Chondrocyte (in vitro differentiated cells): ENCODE data around the gene FBXL20. TPM values are rescaled to one million over a fixed set of nuclear protein-coding genes. Genes with fewer than 3 reads are reported as not detected.
"Not testable (repeated sequence)": the region's sequence is repeated elsewhere in the genome, so short reads cannot be mapped to it uniquely, and the experiment has no call there.

Experiments
- DNase-seq: peaks from one replicate; pipeline ENCODE4 v3.0.0; 2021; ENCODE audit warnings: mixed read lengths, low spot score
- H3K27ac Mint-ChIP-seq: one replicate; pipeline ENCODE4 v1.8.0; 2021; ENCODE audit warnings: mild to moderate bottlenecking, moderate library complexity, mixed read lengths; ENCODE audit not compliant: unreplicated experiment
- H3K27me3 Mint-ChIP-seq: 2 replicates; pipeline ENCODE4 v1.8.0; 2021; ENCODE audit warnings: low read depth, mixed read lengths
- H3K36me3 Mint-ChIP-seq: 2 replicates; pipeline ENCODE4 v1.8.0; 2021; ENCODE audit warnings: low read depth, mixed read lengths
- H3K4me1 Mint-ChIP-seq: 2 replicates; pipeline ENCODE4 v1.8.0; 2021; ENCODE audit warnings: low read depth, mild to moderate bottlenecking, mixed read lengths
- H3K4me3 Mint-ChIP-seq: one replicate; pipeline ENCODE4 v1.8.0; 2021; ENCODE audit warnings: mild to moderate bottlenecking, moderate library complexity, mixed read lengths; ENCODE audit not compliant: unreplicated experiment
- H3K9me3 Mint-ChIP-seq: 2 replicates; pipeline ENCODE4 v1.8.0; 2021; ENCODE audit warnings: low read depth, mixed read lengths
- total RNA-seq: library from RNA; stranded (reverse); gene quantifications from 3 replicates; pipeline ENCODE4 v1.2.1, GENCODE V29; 2021
- TF ChIP-seq, protein P1 (sequence below): fragments of 200-600 bp; sonication (generic); IDR thresholded peaks from 2 replicates; pipeline ENCODE4 v1.5.0; 2021; ENCODE audit warnings: antibody characterized with exemption, mild to moderate bottlenecking, moderate library complexity

Gene FBXL20
- total RNA-seq, 1 donor from 2014 or later: 21.8 TPM

DNA sequence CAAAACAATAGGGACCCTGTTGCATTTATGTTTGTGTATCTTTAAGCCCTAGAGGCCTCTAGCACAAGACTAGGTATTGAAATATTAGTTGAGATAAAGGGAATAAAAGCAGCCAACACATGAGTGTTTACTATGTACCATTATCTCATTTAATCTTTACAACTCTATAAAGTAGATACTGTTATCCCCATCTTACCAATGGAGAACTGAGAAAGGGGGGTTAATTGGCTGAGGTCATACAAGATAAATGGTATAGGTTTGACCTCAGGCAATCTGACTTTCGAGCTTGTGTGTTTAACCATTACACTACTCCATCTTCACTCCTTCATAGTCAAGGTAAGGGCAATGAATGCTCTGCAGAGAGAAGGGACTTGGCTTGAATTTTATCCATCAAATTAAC, 149.4 kb downstream of the FBXL20 start:
- Mint-ChIP-seq H3K27ac (no peak overlapping the region), H3K36me3 (peaks cover 19% of the 10 kb centered on the region), H3K27me3 (no peaks in the 10 kb centered on the region), H3K4me1 (no peaks in the 10 kb centered on the region), H3K9me3 (no peaks in the 10 kb centered on the region), H3K4me3 (no peak overlapping the region)
- TF ChIP-seq, protein P1, sequence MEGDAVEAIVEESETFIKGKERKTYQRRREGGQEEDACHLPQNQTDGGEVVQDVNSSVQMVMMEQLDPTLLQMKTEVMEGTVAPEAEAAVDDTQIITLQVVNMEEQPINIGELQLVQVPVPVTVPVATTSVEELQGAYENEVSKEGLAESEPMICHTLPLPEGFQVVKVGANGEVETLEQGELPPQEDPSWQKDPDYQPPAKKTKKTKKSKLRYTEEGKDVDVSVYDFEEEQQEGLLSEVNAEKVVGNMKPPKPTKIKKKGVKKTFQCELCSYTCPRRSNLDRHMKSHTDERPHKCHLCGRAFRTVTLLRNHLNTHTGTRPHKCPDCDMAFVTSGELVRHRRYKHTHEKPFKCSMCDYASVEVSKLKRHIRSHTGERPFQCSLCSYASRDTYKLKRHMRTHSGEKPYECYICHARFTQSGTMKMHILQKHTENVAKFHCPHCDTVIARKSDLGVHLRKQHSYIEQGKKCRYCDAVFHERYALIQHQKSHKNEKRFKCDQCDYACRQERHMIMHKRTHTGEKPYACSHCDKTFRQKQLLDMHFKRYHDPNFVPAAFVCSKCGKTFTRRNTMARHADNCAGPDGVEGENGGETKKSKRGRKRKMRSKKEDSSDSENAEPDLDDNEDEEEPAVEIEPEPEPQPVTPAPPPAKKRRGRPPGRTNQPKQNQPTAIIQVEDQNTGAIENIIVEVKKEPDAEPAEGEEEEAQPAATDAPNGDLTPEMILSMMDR: no peak
- no peak for DNase-seq

DNA sequence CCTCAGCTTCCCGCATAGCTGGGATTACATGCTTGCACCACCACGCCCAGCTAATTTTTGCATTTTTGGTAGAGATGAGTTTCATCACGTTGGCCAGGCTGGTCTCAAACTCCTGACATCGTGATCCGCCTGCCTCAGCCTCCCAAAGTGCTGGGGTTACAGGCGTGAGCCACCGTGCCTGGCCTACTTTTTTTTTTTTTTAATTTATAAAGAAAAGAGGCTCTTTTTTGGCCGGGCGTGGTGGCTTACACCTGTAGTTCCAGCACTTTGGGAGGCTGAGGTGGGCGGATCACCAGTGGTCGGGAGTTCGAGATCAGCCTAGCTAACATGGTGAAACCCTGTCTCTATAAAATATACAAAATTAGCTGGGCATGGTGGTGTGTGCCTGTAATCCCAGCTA, 151.3 kb downstream of the FBXL20 start:
- not testable (repeated sequence) for DNase-seq, H3K4me1 Mint-ChIP-seq, H3K27me3 Mint-ChIP-seq, H3K27ac Mint-ChIP-seq, H3K9me3 Mint-ChIP-seq, H3K4me3 Mint-ChIP-seq
- H3K36me3 Mint-ChIP-seq: peaks cover 15% of the 10 kb centered on the region

DNA sequence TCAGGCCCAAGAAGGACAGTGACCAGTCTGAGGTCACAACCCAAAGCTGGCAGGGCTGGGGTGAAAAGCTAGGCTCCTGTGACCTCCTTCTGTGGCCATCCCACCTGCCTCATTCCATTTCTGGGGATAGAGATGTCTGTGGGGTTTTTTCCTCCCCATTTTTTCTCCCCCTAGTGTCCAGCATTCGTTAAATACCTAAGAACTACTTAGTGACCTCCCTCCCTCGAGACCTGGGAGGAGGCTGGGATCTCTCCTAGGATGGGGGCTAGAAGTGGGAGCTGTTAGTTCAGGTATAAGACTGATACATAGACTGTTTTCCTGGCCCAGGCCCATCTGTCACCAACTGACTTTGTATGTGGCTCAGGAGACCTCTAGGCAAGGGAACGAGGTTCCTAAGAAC, 155.2 kb downstream of the FBXL20 start:
- Mint-ChIP-seq H3K27ac (no peak overlapping the region), H3K36me3 (peaks cover 3% of the 10 kb centered on the region), H3K4me3 (no peak overlapping the region), H3K9me3 (no peaks in the 10 kb centered on the region), H3K4me1 (peaks cover 11% of the 10 kb centered on the region), H3K27me3 (no peaks in the 10 kb centered on the region)
- TF ChIP-seq, protein P1: peak; percentile 31
- DNase-seq: no peak

DNA sequence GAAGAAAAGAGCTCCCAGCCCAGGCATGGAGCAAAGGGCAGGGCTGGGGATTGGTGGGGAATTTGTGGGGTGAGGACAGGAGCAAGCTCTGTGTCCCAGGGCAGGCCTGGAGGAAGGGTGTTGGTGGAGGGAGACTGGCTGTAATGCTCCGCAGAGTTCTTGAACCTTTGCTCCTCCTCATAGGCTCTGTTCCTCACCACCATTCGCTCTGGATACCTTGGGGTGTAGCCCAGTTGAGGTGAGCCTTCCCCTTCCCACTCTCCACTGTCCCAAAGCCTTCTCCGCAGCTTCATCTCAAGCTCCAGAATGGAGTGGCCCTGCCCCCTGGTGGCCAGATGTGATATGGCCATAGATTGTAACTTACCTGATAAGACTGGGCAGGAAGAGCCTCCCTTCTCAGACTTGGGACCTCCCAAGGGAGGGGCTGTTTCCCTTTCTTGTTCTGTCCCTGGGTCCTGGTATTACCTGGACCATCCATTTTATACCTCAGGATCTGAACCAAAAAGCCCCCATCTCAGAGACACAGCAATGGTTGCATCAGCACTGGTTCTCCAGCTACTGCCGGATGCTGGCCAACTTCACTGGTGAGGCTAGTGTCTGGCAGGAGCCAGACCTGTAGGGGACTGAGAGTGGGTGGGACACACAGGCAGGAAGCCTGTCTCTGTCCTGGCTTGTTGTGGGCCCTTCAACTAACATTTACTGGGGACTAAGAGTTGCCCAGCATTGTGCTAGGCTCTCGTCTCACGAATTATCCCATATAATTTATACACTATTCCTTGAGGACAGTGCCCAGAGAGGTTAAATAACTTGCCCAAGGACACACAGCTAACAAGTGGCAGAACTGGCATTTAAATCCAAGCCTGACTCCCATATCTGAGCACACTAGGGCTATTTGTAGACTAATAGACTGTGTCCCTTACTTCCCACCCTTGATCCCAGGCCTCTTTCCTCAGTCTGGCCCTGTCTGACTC, 156.5 kb downstream of the FBXL20 start:
- DNase-seq: no peak
- Mint-ChIP-seq H3K4me1 (peaks cover 11% of the 10 kb centered on the region), H3K4me3 (no peak overlapping the region), H3K27me3 (no peaks in the 10 kb centered on the region), H3K36me3 (peaks cover 3% of the 10 kb centered on the region), H3K27ac (no peak overlapping the region), H3K9me3 (no peaks in the 10 kb centered on the region)
- TF ChIP-seq, protein P1: peak; percentile 98

DNA sequence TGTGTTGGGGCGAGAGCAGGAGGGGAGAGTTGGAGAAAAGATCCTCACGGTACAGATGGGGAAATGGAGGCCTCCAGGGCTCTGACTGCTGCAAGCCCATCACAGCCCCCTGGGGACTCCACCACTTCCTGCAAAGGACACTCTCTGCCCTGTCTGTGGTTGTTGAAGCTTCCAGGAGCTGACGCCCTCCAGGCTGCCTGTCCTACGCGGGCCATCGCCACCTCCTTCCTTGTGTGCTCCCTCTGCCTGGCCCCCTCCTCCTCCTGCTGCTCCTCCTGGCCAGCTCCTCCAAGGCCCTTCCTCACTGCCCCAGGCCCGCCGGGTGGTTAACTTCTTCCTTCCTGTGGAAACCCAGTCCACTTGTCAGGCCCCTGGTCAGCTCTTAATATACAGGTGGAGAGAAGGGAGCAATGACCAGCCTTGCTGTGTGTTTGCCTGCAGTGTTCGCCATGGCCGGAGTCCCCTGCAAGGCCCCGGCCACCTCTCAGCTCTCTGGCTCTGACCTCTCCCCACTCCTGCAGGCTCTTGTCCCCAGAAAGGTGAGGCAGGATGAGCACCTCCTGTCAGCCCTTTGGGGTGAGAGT, 157.3 kb downstream of the FBXL20 start:
- no peak overlapping the region for H3K4me3 Mint-ChIP-seq
- peaks cover 3% of the 10 kb centered on the region for H3K27me3 Mint-ChIP-seq
- TF ChIP-seq, protein P1: no peak
- DNase-seq: no peak
- no peaks in the 10 kb centered on the region for H3K9me3 Mint-ChIP-seq
- peaks cover 11% of the 10 kb centered on the region for H3K4me1 Mint-ChIP-seq
- H3K36me3 Mint-ChIP-seq: peaks cover 3% of the 10 kb centered on the region
- no peak overlapping the region for H3K27ac Mint-ChIP-seq
